Effector memory CD4-positive, alpha-beta T cell (primary cell): Measurements from ENCODE around the gene DMRT2.
A peak's percentile ranks its signal among the peaks of the same experiment; 100 is the strongest.

ENCODE experiments used
- DNase-seq, 3 donors: peaks; one replicate each; pipeline ENCODE4 v3.0.0-alpha.2; 2020
- H3K27ac ChIP-seq: 2 replicates; pipeline ENCODE4 v1.7.0; 2013; ENCODE audit warnings: mild to moderate bottlenecking, low read length, moderate library complexity; ENCODE audit not compliant: insufficient read depth, poor library complexity, severe bottlenecking
- H3K27me3 ChIP-seq: replicated peaks from 2 replicates; pipeline ENCODE4 v1.7.0; 2013; ENCODE audit warnings: mild to moderate bottlenecking, low read length; ENCODE audit not compliant: insufficient read depth, control insufficient read depth, poor library complexity, severe bottlenecking
- H3K36me3 ChIP-seq: 2 replicates; pipeline ENCODE4 v1.7.0; 2013; ENCODE audit warnings: mild to moderate bottlenecking, low read length, moderate library complexity; ENCODE audit not compliant: control insufficient read depth, insufficient read depth
- H3K4me1 ChIP-seq: 2 replicates; pipeline ENCODE4 v1.7.0; 2013; ENCODE audit warnings: low read length, mild to moderate bottlenecking; ENCODE audit not compliant: control insufficient read depth, insufficient read depth, poor library complexity, severe bottlenecking
- H3K4me3 ChIP-seq: 2 replicates; pipeline ENCODE4 v1.7.0; 2013; ENCODE audit warnings: low read length, low read depth, mild to moderate bottlenecking; ENCODE audit not compliant: insufficient read depth, poor library complexity, severe bottlenecking
- H3K9me3 ChIP-seq: 2 replicates; pipeline ENCODE4 v1.7.0; 2013; ENCODE audit warnings: mild to moderate bottlenecking, low read length, moderate library complexity; ENCODE audit not compliant: control insufficient read depth
- total RNA-seq, 3 donors: gene quantifications; one replicate each; lab custom pipeline; 2026; lab: John Stamatoyannopoulos, UW

DMRT2 gene
- total RNA-seq, result 0 reads per million in 3 donors

- DNase-seq, result no peak
- H3K36me3 ChIP-seq, result no peaks in the 10 kb centered on the region
- peaks cover 74% of the 10 kb centered on the region for H3K27me3 ChIP-seq
- H3K4me1 ChIP-seq, result peaks cover 18% of the 10 kb centered on the region
- H3K27ac ChIP-seq, result no peak within 1 kb of the TSS
- H3K9me3 ChIP-seq, result no peaks in the 10 kb centered on the region
- peak within 1 kb of the TSS; percentile 17 for H3K4me3 ChIP-seq
Observed at GRCh38 chr9:1050125-1050895, at the start of gene DMRT2. TSS of gene DMRT2 (plus strand) at chr9:1050357. CDS start at chr9:1051614, 1,257 bp downstream.

- no peak overlapping the region for H3K27ac ChIP-seq
Observed at GRCh38 chr9:1001838-1002237, 48.3 kb upstream of the DMRT2 start.

GRCh38 chr9:1002678-1003077 is 47.5 kb upstream of the DMRT2 start:
- DNase-seq, result no peak
- Histone ChIP-seq H3K27me3 (no peaks in the 10 kb centered on the region), H3K4me3 (no peak overlapping the region), H3K36me3 (no peaks in the 10 kb centered on the region), H3K4me1 (no peaks in the 10 kb centered on the region), H3K27ac (no peak overlapping the region), H3K9me3 (no peaks in the 10 kb centered on the region)

More at GRCh38 chr9:1001838-1002237, 48.3 kb upstream of the DMRT2 start:
- Histone ChIP-seq H3K4me1 (no peaks in the 10 kb centered on the region), H3K27me3 (no peaks in the 10 kb centered on the region), H3K9me3 (no peaks in the 10 kb centered on the region), H3K4me3 (no peak overlapping the region), H3K36me3 (no peaks in the 10 kb centered on the region)
- no peak for DNase-seq

- Histone ChIP-seq H3K36me3 (no peaks in the 10 kb centered on the region), H3K27me3 (no peaks in the 10 kb centered on the region), H3K4me3 (no peak overlapping the region), H3K9me3 (no peaks in the 10 kb centered on the region), H3K27ac (no peak overlapping the region), H3K4me1 (no peaks in the 10 kb centered on the region)
- no peak for DNase-seq
Observed at GRCh38 chr9:1005043-1005667, 45.0 kb upstream of the DMRT2 start.

GRCh38 chr9:1007312-1007711 is 42.8 kb upstream of the DMRT2 start:
- DNase-seq, result no peak
- Histone ChIP-seq H3K4me1 (no peaks in the 10 kb centered on the region), H3K27ac (no peak overlapping the region), H3K27me3 (no peaks in the 10 kb centered on the region), H3K4me3 (no peak overlapping the region), H3K36me3 (no peaks in the 10 kb centered on the region), H3K9me3 (no peaks in the 10 kb centered on the region)

GRCh38 chr9:1008216-1008615 is 41.9 kb upstream of the DMRT2 start:
- no peak for DNase-seq
- Histone ChIP-seq H3K27ac (no peak overlapping the region), H3K4me1 (no peaks in the 10 kb centered on the region), H3K27me3 (no peaks in the 10 kb centered on the region), H3K36me3 (no peaks in the 10 kb centered on the region), H3K9me3 (no peaks in the 10 kb centered on the region), H3K4me3 (no peak overlapping the region)

- Histone ChIP-seq H3K36me3 (no peaks in the 10 kb centered on the region), H3K27me3 (no peaks in the 10 kb centered on the region), H3K4me1 (no peaks in the 10 kb centered on the region), H3K4me3 (no peak overlapping the region), H3K27ac (no peak overlapping the region), H3K9me3 (no peaks in the 10 kb centered on the region)
- peak; percentile 29 to 56 (median 36) for DNase-seq
Observed at GRCh38 chr9:1009101-1009707, 41.0 kb upstream of the DMRT2 start.

- Histone ChIP-seq H3K4me1 (no peaks in the 10 kb centered on the region), H3K27me3 (no peaks in the 10 kb centered on the region), H3K9me3 (no peaks in the 10 kb centered on the region), H3K27ac (no peak overlapping the region), H3K36me3 (no peaks in the 10 kb centered on the region), H3K4me3 (no peak overlapping the region)
- DNase-seq, result no peak
Observed at GRCh38 chr9:1013021-1013420, 37.1 kb upstream of the DMRT2 start.

GRCh38 chr9:1014225-1014624 is 35.9 kb upstream of the DMRT2 start:
- no peak overlapping the region for H3K27ac ChIP-seq
- H3K4me3 ChIP-seq, result no peak overlapping the region
- H3K4me1 ChIP-seq, result no peaks in the 10 kb centered on the region
- no peak for DNase-seq
- H3K36me3 ChIP-seq, result no peaks in the 10 kb centered on the region
- H3K27me3 ChIP-seq, result no peaks in the 10 kb centered on the region
- no peaks in the 10 kb centered on the region for H3K9me3 ChIP-seq

- H3K27me3 ChIP-seq, result no peaks in the 10 kb centered on the region
- no peaks in the 10 kb centered on the region for H3K4me1 ChIP-seq
- H3K27ac ChIP-seq, result no peak overlapping the region
- H3K36me3 ChIP-seq, result no peaks in the 10 kb centered on the region
- H3K4me3 ChIP-seq, result no peak overlapping the region
- H3K9me3 ChIP-seq, result no peaks in the 10 kb centered on the region
- DNase-seq, result no peak
Observed at GRCh38 chr9:1014640-1015039, 35.5 kb upstream of the DMRT2 start.
